Keratinocyte (primary cell): ENCODE results near the gene RPL28.

Experiments
- CTCF ChIP-seq, 3 experiments: IDR thresholded peaks in 1 of 3; conservative IDR thresholded peaks in 1 of 3; optimal IDR thresholded peaks in 1 of 3; 2 replicates in 2 of 3; 3 replicates in 1 of 3; pipeline versions ENCODE3 to v1.5.1; 2011; ENCODE audit warnings: low read length in 3 of 3, mild to moderate bottlenecking in 3 of 3, moderate library complexity in 2 of 3, control low read depth in 1 of 3, inconsistent platforms in 1 of 3; ENCODE audit not compliant: insufficient read depth in 2 of 3; ENCODE audit errors: extremely low read depth in 1 of 3
- EZH2 ChIP-seq: IDR thresholded peaks from one replicate; pipeline ENCODE4 v1.6.1; 2012; ENCODE audit warnings: inconsistent platforms, mild to moderate bottlenecking, low read length, moderate library complexity

GRCh38 chr19:55406826-55407549 lies 21.3 kb downstream of the RPL28 start:
- no peak for TF ChIP-seq CTCF (optimal IDR thresholded peaks at IDR 0.05 in 1 of 3, IDR thresholded peaks at IDR 0.05 in 1 of 3, conservative IDR thresholded peaks at IDR 0.05 in 1 of 3; ENCODE audit: extremely low read depth in 1 of 3, insufficient read depth in 2 of 3, low read length in 3 of 3)
- no peak for TF ChIP-seq EZH2
